GM19324 (cell line): Measurements from ENCODE around the gene R3HCC1L.

ENCODE experiments used
- ATAC-seq: cut with Tn5 transposase; IDR thresholded peaks from one replicate; pipeline ENCODE4 v1.9.1; 2021; ENCODE audit warnings: mild to moderate bottlenecking, moderate library complexity; ENCODE audit not compliant: unreplicated experiment, low FRiP score

The R3HCC1L gene

DNA sequence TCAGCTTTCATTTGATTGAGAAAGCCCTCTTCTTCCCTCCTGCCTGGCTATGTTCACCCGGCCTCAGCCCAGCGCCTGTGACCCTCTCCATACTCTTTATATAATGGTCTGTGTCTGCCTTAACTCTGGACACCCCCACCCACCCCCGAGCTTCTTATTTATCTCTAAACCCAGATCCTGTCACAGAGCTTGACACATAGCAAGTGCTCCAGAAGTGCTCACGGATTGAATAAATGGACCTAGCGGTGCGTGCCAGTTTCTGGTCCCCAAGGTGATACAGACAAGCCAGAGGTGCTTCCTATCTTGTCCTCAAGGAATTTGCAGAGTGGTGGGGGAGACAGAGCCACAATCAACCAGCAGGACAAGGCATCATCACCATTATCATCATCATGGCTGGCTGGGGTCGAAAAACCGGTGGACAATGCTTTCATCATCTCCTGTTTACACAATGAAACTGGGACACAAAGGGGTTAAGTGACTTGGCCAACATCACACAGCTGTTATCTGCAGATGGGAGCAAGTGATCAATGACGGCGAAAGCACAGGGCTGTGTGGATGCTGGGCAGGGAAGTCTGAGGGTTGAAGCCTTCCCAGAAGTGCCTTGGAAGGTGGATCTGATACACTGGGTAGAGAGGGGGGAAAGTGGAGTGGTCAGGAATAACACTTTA, 135.8 kb downstream of the R3HCC1L start:
- no peak for ATAC-seq

DNA sequence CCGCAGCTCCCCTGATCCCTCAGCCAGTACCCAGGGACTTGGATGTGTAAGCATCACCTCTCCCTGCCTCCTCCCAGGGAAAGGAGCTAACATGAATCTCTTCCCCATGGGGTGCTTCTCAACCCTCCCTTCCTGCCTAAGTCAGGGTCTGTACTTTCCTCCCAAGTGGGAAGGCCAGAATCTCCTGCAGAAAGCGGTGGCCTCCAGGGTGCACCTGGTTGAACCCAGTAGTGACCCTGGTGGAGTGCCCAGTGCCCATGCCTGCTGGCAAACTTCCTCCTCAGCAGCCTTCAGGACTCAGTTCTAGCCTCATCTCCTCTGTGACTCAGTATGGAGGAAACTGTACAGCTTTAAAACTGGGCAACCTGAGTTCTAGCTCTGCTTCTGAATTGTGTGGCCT, 136.3 kb downstream of the R3HCC1L start:
- no peak for ATAC-seq

DNA sequence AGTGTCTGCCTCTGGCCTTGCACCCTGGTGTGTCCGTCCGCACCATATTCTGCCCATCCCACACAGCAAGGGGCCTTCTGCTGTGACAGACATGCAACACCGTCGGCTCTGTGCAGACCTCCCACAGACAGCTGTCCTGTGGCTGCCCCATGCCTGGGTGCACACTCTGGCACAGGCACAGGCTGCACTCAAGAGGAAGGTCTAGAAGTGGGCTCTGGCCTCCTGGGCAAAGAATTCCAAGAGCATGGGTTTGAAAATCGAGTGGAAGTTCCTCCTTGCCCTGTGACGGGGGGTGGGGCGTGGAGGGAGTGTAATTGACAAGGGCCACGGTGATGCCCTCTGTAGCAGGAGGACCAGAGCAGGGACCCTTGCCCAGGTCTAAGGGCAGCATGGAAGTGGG, 137.8 kb downstream of the R3HCC1L start:
- no peak for ATAC-seq

- ATAC-seq: no peak
Observed at GRCh38 chr10:98272656-98273055, 138.2 kb downstream of the R3HCC1L start.

GRCh38 chr10:98273057-98273850, 138.8 kb downstream of the R3HCC1L start:
- no peak for ATAC-seq

- ATAC-seq: no peak
Observed at GRCh38 chr10:98274562-98274961, 140.1 kb downstream of the R3HCC1L start.

DNA sequence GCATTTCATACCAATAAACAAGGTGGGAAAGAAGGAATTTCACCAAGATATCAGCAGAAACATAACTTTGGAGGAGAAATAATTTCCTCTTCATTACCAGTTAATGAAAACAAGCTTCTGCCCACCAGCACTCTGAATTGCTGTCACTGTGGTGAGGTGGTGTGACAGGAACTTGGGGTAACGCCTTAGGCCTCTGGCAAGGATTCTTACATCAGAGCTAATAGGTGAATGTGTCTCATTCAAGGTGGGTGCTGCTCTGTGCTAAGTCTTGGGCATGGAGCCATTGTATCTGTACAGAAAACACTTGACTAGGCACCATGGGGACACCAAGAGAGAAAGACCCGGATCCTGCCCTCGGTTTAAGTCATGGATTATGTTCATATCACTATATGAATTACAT, 141.9 kb downstream of the R3HCC1L start:
- no peak for ATAC-seq

- ATAC-seq: no peak
Observed at GRCh38 chr10:98285416-98285815, 151.0 kb downstream of the R3HCC1L start.

DNA sequence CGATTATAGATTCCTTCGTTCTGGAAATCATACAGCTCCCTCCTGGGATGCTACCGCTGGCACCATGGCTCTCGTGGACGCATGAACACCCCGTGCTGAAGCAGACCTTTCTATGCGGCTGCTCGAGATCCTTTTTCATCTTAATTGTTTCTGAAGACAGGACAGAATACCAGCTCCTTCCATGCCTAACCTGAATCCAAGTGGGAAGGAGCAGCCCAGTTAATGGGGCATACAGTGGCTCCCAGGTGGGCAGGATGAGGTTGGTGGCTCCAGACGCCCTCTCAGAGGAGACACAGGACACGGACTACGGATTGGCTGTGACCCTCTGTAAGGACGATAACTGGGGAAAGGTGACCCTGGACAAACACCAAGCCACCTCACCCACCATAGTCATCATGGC, 152.0 kb downstream of the R3HCC1L start:
- no peak for ATAC-seq

DNA sequence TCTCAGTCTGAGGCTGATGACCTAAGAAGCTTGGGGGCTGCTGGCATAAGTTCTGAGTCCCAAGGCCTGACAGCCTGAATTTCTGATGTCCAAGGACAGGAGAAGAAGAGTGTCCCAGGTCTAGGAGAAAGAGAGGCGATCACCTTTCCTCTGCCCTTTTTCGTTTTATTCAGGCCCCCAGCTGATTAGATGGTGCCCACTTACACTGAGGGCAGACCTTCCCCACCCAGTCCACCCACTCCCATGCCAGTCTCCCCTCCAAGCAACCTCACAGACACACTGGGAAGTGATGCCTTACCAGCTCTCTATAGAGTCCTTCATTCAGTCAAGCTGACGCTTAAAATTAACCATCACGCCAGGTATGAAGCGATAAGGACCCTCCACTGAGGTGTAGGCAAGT, 152.9 kb downstream of the R3HCC1L start:
- no peak for ATAC-seq

GRCh38 chr10:98289802-98290209, 155.3 kb downstream of the R3HCC1L start:
- ATAC-seq: no peak

DNA sequence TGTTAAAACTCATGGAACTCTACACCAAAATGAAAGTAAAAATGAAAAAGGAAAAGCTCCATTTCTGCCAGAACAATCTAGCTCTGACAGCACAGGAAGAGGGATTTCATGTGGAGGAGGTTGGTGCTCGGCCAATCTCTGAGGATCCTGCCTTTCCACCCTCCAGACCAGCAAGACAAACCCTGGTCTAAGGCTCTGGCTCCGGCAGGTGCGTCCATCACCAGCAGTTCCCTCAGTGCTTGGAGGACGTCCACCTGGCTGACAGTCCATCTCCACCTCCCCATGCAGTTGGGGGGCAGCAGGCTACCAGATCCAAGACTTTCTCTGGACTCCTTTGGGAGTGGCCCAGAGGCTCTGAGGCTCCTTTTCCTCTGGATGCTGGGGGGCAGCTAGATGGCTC, 158.5 kb downstream of the R3HCC1L start:
- ATAC-seq: no peak

DNA sequence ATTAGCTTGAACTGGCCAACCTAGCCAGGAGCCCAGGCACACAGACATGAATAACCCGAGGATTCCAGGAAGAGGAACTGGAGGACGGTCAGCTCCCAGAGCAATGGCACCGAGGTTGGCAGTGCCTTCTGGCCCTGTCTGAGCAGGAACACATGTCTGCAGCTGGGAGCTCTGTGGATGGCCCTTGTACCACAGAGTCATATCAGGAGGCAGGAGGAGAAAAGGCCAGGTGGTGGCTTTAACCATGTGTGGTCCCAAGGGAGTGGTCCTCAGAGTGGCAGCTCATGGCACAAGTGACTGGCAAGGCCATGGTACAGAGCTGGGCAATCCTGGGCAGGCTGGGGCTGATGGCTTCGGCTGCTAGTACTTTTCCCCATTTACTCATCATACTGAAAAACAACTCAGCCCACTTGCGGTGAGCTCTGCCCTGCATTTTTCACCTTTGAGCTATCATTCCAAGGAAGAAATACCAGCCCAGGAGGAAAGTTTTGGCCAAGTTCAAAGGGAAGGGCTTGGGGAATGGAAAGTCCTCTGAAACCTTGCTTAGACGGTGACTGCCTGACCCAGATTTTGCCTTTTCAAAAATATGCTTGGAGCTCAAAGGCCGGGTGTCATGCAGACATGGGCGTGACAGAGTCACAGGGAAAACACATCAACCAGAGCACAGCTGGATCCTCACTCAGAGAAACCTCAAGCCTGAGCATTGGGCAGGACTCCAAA, 159.3 kb downstream of the R3HCC1L start:
- no peak for ATAC-seq

- ATAC-seq: no peak
Observed at GRCh38 chr10:98294270-98294627, 159.8 kb downstream of the R3HCC1L start.
